IMR-90 (cell line): ENCODE data around the gene KMT2E. TPM values are rescaled to one million over a fixed set of nuclear protein-coding genes. Genes with fewer than 3 reads are reported as not detected.
A peak's percentile ranks its signal among the peaks of the same experiment; 100 is the strongest.

ENCODE experiments used
- ATAC-seq: fragments of 200-7000 bp; cut with Tn5 transposase; 2 replicates; pipeline ENCODE4 v1.9.1; 2020; ENCODE audit warnings: low read depth, mild to moderate bottlenecking, moderate library complexity
- BruUV-seq: library from RNA; stranded (reverse); fragments of 400-500 nt; replicated peaks from 2 replicates; lab custom pipeline; 2021; lab: Mats Ljungman, UMichigan
- CTCF ChIA-PET: fragments of 300-600 bp; formaldehyde crosslinking; extraction: SDS; loops from one replicate; lab custom pipeline; 2021; ENCODE audit warnings: antibody characterized with exemption; lab: Yijun Ruan, JAX
- POLR2A ChIA-PET: fragments of 300-600 bp; sonication (Branson Sonifier 250); formaldehyde crosslinking; loops from one replicate; lab custom pipeline; 2022; ENCODE audit warnings: antibody characterized with exemption; ENCODE audit not compliant: unreplicated experiment; lab: Charles Lee
- DNase-seq: peaks from one replicate; pipeline ENCODE4 v3.0.0; 2013
- H2AFZ ChIP-seq: replicated peaks from 2 replicates; pipeline ENCODE3; 2013; ENCODE audit warnings: low read length, mild to moderate bottlenecking; ENCODE audit not compliant: poor library complexity
- H2AK5ac ChIP-seq: 2 replicates; pipeline ENCODE4 v1.6.1; 2013; ENCODE audit warnings: low read depth, low read length, inconsistent platforms
- H2AK9ac ChIP-seq: replicated peaks from 2 replicates; pipeline ENCODE3; 2013; ENCODE audit warnings: mild to moderate bottlenecking, low read depth, low read length, moderate library complexity; ENCODE audit not compliant: poor library complexity
- H2BK120ac ChIP-seq: 2 replicates; pipeline ENCODE4 v1.6.1; 2013; ENCODE audit warnings: low read depth, low read length, inconsistent platforms
- H2BK15ac ChIP-seq: 3 replicates; pipeline ENCODE4 v1.6.1; 2013; ENCODE audit warnings: low read depth, low read length, inconsistent platforms
- H2BK20ac ChIP-seq: 2 replicates; pipeline ENCODE4 v1.6.1; 2013; ENCODE audit warnings: low read depth, mild to moderate bottlenecking, inconsistent platforms, low read length, moderate library complexity
- H2BK5ac ChIP-seq: 2 replicates; pipeline ENCODE4 v1.6.1; 2013; ENCODE audit warnings: mild to moderate bottlenecking, low read depth, low read length, inconsistent platforms; ENCODE audit not compliant: poor library complexity, severe bottlenecking
- H3K14ac ChIP-seq: replicated peaks from 2 replicates; pipeline ENCODE4 v1.6.1; 2013; ENCODE audit warnings: low read depth, low read length, inconsistent platforms
- H3K18ac ChIP-seq: 2 replicates; pipeline ENCODE4 v1.6.1; 2013; ENCODE audit warnings: low read depth, low read length, control low read depth
- H3K23ac ChIP-seq: 2 replicates; pipeline ENCODE4 v1.6.1; 2013; ENCODE audit warnings: low read depth, low read length, inconsistent platforms
- H3K27ac ChIP-seq: 2 replicates; pipeline ENCODE4 v1.5.1; 2013; ENCODE audit warnings: mild to moderate bottlenecking, control low read depth, low read length; ENCODE audit not compliant: insufficient read depth
- H3K27me3 ChIP-seq: 2 replicates; pipeline ENCODE4 v1.6.1; 2013; ENCODE audit warnings: low read length; ENCODE audit not compliant: control insufficient read depth, insufficient read depth
- H3K36me3 ChIP-seq: 2 replicates; pipeline ENCODE4 v1.6.1; 2013; ENCODE audit warnings: low read length, mixed read lengths; ENCODE audit not compliant: control insufficient read depth, insufficient read depth
- H3K4ac ChIP-seq: 2 replicates; pipeline ENCODE4 v1.6.1; 2013; ENCODE audit warnings: low read depth, low read length, inconsistent platforms
- H3K4me1 ChIP-seq: 2 replicates; pipeline ENCODE4 v1.6.1; 2013; ENCODE audit warnings: low read length, mixed read lengths; ENCODE audit not compliant: control insufficient read depth, insufficient read depth
- H3K4me2 ChIP-seq: 2 replicates; pipeline ENCODE4 v1.6.1; 2013; ENCODE audit warnings: low read depth, mild to moderate bottlenecking, control low read depth, low read length, moderate library complexity
- H3K4me3 ChIP-seq: 2 replicates; pipeline ENCODE4 v1.5.1; 2013; ENCODE audit warnings: low read depth, mild to moderate bottlenecking, control low read depth, low read length, moderate library complexity; ENCODE audit not compliant: insufficient read depth
- H3K56ac ChIP-seq: 2 replicates; pipeline ENCODE4 v1.6.1; 2013; ENCODE audit warnings: low read length, inconsistent platforms; ENCODE audit not compliant: insufficient read depth; ENCODE audit errors: extremely low read depth
- H3K79me1 ChIP-seq, 2 experiments: 2 replicates each; pipeline ENCODE4 v1.6.1; 2013; ENCODE audit warnings: low read length in 2 of 2, inconsistent platforms in 1 of 2, low read depth in 1 of 2
- H3K9ac ChIP-seq: 2 replicates; pipeline ENCODE4 v1.6.1; 2013; ENCODE audit warnings: low read depth, low read length, control low read depth
- H3K9me1 ChIP-seq: 2 replicates; pipeline ENCODE4 v1.6.1; 2013; ENCODE audit warnings: low read length, inconsistent platforms; ENCODE audit not compliant: insufficient read depth
- H3K9me3 ChIP-seq: 2 replicates; pipeline ENCODE4 v1.6.1; 2013; ENCODE audit warnings: low read length; ENCODE audit not compliant: control insufficient read depth, insufficient read depth
- H4K20me1 ChIP-seq: 2 replicates; pipeline ENCODE4 v1.6.1; 2013; ENCODE audit warnings: low read length, inconsistent platforms; ENCODE audit not compliant: insufficient read depth
- H4K5ac ChIP-seq: 2 replicates; pipeline ENCODE4 v1.6.1; 2013; ENCODE audit warnings: mild to moderate bottlenecking, low read depth, low read length, control low read depth
- H4K8ac ChIP-seq, 2 experiments: 2 replicates each; pipeline ENCODE4 v1.6.1; 2013; ENCODE audit warnings: low read depth in 2 of 2, low read length in 2 of 2, control low read depth in 1 of 2, inconsistent platforms in 1 of 2
- H4K91ac ChIP-seq: 2 replicates; pipeline ENCODE4 v1.6.1; 2013; ENCODE audit warnings: low read depth, low read length, inconsistent platforms; ENCODE audit not compliant: insufficient read depth
- CEBPB ChIP-seq: IDR thresholded peaks from 2 replicates; pipeline ENCODE4 v1.6.1; 2012; ENCODE audit warnings: low read depth, low read length, improper control_type of control experiment
- ELK1 ChIP-seq: fragments of 150-350 bp; IDR thresholded peaks from 2 replicates; pipeline ENCODE4 v1.6.1; 2016; ENCODE audit warnings: low read depth, mild to moderate bottlenecking, low read length, moderate library complexity, borderline replicate concordance
- FOS ChIP-seq: fragments of 150-350 bp; IDR thresholded peaks from 2 replicates; pipeline ENCODE4 v1.6.1; 2016; ENCODE audit warnings: low read depth, low read length
- MAFK ChIP-seq: IDR thresholded peaks from 2 replicates; pipeline ENCODE4 v1.6.1; 2012; ENCODE audit warnings: low read depth, low read length, improper control_type of control experiment
- MAZ ChIP-seq: IDR thresholded peaks from 2 replicates; pipeline ENCODE4 v1.6.1; 2012; ENCODE audit warnings: low read depth, mild to moderate bottlenecking, low read length, improper control_type of control experiment, moderate library complexity, borderline replicate concordance
- MXI1 ChIP-seq: IDR thresholded peaks from 2 replicates; pipeline ENCODE4 v1.6.1; 2012; ENCODE audit warnings: low read depth, mild to moderate bottlenecking, low read length, moderate library complexity, borderline replicate concordance
- NFE2L2 ChIP-seq: fragments of 150-350 bp; IDR thresholded peaks from 2 replicates; pipeline ENCODE4 v1.6.1; 2016; ENCODE audit warnings: low read depth, mild to moderate bottlenecking, low read length
- POLR2A ChIP-seq: IDR thresholded peaks from 2 replicates; pipeline ENCODE4 v1.6.1; 2012; ENCODE audit warnings: mild to moderate bottlenecking, low read depth, low read length
- RAD21 ChIP-seq: IDR thresholded peaks from 2 replicates; pipeline ENCODE4 v1.6.1; 2012; ENCODE audit warnings: low read length, improper control_type of control experiment
- RCOR1 ChIP-seq: IDR thresholded peaks from 2 replicates; pipeline ENCODE4 v1.6.1; 2012; ENCODE audit warnings: mild to moderate bottlenecking, low read length, improper control_type of control experiment; ENCODE audit not compliant: insufficient replicate concordance
- RFX5 ChIP-seq: IDR thresholded peaks from 2 replicates; pipeline ENCODE4 v1.8.0; 2012; ENCODE audit warnings: low read depth, mild to moderate bottlenecking, low read length, moderate library complexity
- SMC3 ChIP-seq: fragments of 150-350 bp; IDR thresholded peaks from 2 replicates; pipeline ENCODE4 v1.6.1; 2016; ENCODE audit warnings: low read depth, mild to moderate bottlenecking, antibody characterized with exemption, low read length, moderate library complexity
- WGBS, 2 experiments: methylation state at CpG; one replicate each; pipeline versions ENCODE4 v1.1.5 to v1.1.7; 2013; ENCODE audit warnings: missing lambda C conversion rate in 2 of 2; ENCODE audit not compliant: insufficient read length in 1 of 2; ENCODE audit errors: extremely low coverage in 2 of 2; 5-methylcytosine and 5-hydroxymethylcytosine counted together
- dilution Hi-C: fragments of 300-500 bp; cut with HindIII; formaldehyde crosslinking; loops from one replicate; pipeline ENCODE4 v1.14.3; 2018; ENCODE audit warnings: low sequenced_read_pairs; ENCODE audit not compliant: unreplicated experiment
- in situ Hi-C: fragments of 300-500 bp; cut with MboI; formaldehyde crosslinking; loops from 3 replicates; pipeline ENCODE4 v1.14.3; 2019; ENCODE audit warnings: low sequenced_read_pairs, inconsistent platforms, mixed read lengths
- intact Hi-C: fragments of 100-400 bp; cut with micrococcal nuclease; formaldehyde crosslinking; loops from 2 replicates; pipeline ENCODE4 v1.10.0; 2022
- polyA plus RNA-seq, 3 experiments: library from polyadenylated mRNA; depleted of rRNA; stranded (reverse); fragments of >200 nt; gene quantifications; 2 replicates each; pipeline ENCODE4 v1.2.3, GENCODE V29; 2012; ENCODE audit warnings: low replicate concordance in 1 of 3
- total RNA-seq: library from RNA; depleted of rRNA; stranded (reverse); fragments of >200 nt; gene quantifications from 2 replicates; pipeline ENCODE4 v1.2.3, GENCODE V29; 2012
- TF ChIP-seq, protein P1 (sequence below): conservative IDR thresholded peaks from 2 replicates; pipeline ENCODE4 v1.5.1; 2012; ENCODE audit warnings: mild to moderate bottlenecking, low read depth, low read length, improper control_type of control experiment
- TF ChIP-seq, protein P2 (sequence below): fragments of 150-350 bp; IDR thresholded peaks from 2 replicates; pipeline ENCODE4 v1.6.1; 2017; ENCODE audit warnings: mild to moderate bottlenecking, antibody characterized with exemption, low read length, low read depth

KMT2E gene
- total and polyA plus RNA-seq, 2 of the 4 experiments (the other 2 are of a cell fraction) = 16.8 to 79.2 TPM

DNA sequence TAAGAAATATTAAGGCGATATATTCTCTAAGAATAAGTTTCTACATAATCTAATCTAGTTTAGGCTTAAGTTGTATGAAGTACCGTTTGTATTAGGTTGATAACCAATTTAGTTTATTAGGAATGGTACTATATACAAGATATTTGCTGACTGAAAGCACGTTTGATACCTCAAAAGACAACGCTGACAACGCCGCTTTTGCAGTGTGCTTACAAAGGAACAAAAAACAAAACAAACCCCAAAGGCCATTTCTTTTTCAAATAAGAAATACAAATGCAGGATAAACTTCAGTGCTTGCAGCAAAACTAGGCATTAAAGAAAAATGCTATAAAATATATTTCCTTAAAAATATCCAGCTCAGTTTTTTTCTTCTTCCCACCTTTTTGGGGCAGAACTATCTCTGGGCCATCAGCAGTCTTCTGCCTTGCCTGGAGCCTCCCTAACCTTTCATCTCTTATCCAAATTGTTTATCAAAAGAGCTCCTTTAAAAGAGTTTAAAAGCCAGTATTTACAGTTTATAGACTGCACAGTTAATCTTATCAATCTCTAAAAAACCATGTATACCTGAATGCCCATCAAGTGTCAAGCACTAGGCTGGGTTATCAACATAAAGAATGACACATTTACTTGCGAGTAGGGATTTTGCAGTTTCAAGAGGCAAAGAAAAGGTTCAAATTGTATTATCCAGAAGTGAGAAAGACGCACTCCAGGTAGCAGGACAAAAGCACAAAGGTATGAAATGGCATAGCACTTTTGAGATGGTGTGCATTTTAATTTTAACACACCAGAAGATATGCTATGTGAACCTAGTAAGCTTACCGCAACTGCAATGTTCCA, 4.1 kb upstream of the KMT2E start:
- DNase-seq (no peak), ATAC-seq (no peak)
- no peak overlapping the region for H2BK120ac ChIP-seq
- ChIA-PET POLR2A (no interaction called here), CTCF (interaction anchor here (0.6 to 0.9 kb wide), 3 partner anchors 29 to 126 kb away, joined by 3 to 5 read pairs (median 3); no protein-coding TSS in a partner anchor)
- H4K91ac ChIP-seq = no peak overlapping the region
- peak overlapping the region; percentile 95; the same call in 1 of the 2 replicates for H3K9ac ChIP-seq
- H2BK20ac ChIP-seq = no peak overlapping the region
- H3K9me3 ChIP-seq = no peaks in the 10 kb centered on the region
- H2BK15ac ChIP-seq = no peak overlapping the region
- H3K36me3 ChIP-seq = peaks cover 5% of the 10 kb centered on the region; the same call in 1 of the 2 replicates
- H3K4me1 ChIP-seq = peaks cover 1% of the 10 kb centered on the region; the same call in 1 of the 2 replicates
- H4K8ac ChIP-seq = no peak overlapping the region
- H3K14ac ChIP-seq = peak overlapping the region; percentile 85
- peak overlapping the region; percentile 14; the same call in 1 of the 2 replicates for H3K18ac ChIP-seq
- no peak overlapping the region; the same call in 1 of the 2 replicates for H3K4ac ChIP-seq
- H3K4me3 ChIP-seq = peak overlapping the region; percentile 92
- WGBS, 2 experiments = 40% methylated on average over 2 of the region's 9 CpGs; no CpG with 5 or more reads in 1 of the 2 experiments
- no TSS peak for BruUV-seq
- no peak overlapping the region for H2AK9ac ChIP-seq
- intact Hi-C loops = no loop called here
- dilution Hi-C loops = no loop called here
- no peak overlapping the region for H3K27ac ChIP-seq
- H3K9me1 ChIP-seq = peaks cover 4% of the 10 kb centered on the region
- H3K56ac ChIP-seq = no peak overlapping the region; the same call in 1 of the 2 replicates
- H2BK5ac ChIP-seq = peak overlapping the region; percentile 92
- peak overlapping the region; percentile 98 for H3K4me2 ChIP-seq
- H2AK5ac ChIP-seq = peak overlapping the region; percentile 16; the same call in 1 of the 2 replicates
- H2AFZ ChIP-seq = no peak overlapping the region
- peaks cover 0 to 25% of the 10 kb centered on the region in 2 experiments; a peak in 2 of 4 replicates for H3K79me1 ChIP-seq
- in situ Hi-C loops = no loop called here
- H3K23ac ChIP-seq = peak overlapping the region; percentile 92
- no peaks in the 10 kb centered on the region for H3K27me3 ChIP-seq
- H4K5ac ChIP-seq = no peak overlapping the region
- peaks cover 62% of the 10 kb centered on the region for H4K20me1 ChIP-seq
- TF ChIP-seq, protein P1, sequence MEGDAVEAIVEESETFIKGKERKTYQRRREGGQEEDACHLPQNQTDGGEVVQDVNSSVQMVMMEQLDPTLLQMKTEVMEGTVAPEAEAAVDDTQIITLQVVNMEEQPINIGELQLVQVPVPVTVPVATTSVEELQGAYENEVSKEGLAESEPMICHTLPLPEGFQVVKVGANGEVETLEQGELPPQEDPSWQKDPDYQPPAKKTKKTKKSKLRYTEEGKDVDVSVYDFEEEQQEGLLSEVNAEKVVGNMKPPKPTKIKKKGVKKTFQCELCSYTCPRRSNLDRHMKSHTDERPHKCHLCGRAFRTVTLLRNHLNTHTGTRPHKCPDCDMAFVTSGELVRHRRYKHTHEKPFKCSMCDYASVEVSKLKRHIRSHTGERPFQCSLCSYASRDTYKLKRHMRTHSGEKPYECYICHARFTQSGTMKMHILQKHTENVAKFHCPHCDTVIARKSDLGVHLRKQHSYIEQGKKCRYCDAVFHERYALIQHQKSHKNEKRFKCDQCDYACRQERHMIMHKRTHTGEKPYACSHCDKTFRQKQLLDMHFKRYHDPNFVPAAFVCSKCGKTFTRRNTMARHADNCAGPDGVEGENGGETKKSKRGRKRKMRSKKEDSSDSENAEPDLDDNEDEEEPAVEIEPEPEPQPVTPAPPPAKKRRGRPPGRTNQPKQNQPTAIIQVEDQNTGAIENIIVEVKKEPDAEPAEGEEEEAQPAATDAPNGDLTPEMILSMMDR = no peak
- TF ChIP-seq SMC3 = no peak
- no peak for TF ChIP-seq FOS
- no peak for TF ChIP-seq POLR2A
- no peak for TF ChIP-seq MAZ
- TF ChIP-seq MAFK = no peak
- TF ChIP-seq RAD21 = no peak
- TF ChIP-seq MXI1 = no peak
- no peak for TF ChIP-seq ELK1
- no peak for TF ChIP-seq NFE2L2
- TF ChIP-seq, protein P2, sequence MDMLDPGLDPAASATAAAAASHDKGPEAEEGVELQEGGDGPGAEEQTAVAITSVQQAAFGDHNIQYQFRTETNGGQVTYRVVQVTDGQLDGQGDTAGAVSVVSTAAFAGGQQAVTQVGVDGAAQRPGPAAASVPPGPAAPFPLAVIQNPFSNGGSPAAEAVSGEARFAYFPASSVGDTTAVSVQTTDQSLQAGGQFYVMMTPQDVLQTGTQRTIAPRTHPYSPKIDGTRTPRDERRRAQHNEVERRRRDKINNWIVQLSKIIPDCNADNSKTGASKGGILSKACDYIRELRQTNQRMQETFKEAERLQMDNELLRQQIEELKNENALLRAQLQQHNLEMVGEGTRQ = no peak
- TF ChIP-seq RCOR1 = no peak
- TF ChIP-seq RFX5 = no peak
- no peak for TF ChIP-seq CEBPB
